Germinal center (tissue), 1 donor: Measurements from ENCODE around the gene TMEM250.
A peak's percentile ranks its signal among the peaks of the same experiment; 100 is the strongest.
"Not testable (repeated sequence)": the region's sequence is repeated elsewhere in the genome, so short reads cannot be mapped to it uniquely, and the experiment has no call there.

Experiments
- DNase-seq: peaks from one replicate; pipeline ENCODE4 v3.0.0; 2012; ENCODE audit warnings: mixed read lengths, low spot score

Gene TMEM250

DNA sequence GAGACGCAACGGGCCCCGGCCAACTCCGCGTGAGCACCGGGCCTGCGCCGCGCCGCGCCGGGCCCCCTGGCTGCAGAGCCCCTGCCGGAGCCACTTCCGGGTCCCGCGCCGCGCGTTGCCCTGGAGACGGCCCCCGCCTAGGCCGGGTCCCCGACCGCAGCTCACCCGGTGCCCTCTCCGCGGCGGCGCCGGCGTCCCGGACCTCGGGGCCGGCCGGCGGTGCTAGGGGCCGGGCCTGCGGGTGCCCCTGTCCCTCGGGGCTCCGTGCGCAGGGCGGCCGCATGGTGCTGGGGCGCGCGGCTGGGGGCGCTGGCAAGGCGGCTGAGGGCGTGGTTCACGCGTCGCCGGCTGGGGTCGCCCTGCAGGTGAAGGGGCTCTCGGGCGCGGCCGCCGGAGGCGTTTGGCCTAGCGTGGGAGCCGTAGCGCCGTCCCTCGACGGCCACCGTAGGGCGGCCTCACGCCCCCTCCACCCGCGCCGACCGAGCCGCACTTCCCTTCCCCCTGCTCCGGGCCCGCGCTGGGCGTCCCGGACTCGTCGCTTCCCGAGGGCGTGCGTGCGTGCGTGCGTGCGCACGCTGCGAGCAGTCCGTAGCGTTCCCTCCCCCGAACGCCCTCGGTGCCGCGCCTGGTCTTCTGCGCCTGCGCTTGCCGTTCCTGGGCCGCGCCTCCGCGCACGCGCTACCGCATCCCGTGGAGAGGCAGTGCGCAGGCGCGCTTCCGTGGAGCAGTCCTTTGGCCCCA lies at the start of gene TMEM250:
TMEM250 (minus strand) TSS at position 556 of the 741 bp plus-strand sequence. CDS start 1,975 bp downstream, outside the sequence.
- DNase-seq: peak; percentile 96

DNA sequence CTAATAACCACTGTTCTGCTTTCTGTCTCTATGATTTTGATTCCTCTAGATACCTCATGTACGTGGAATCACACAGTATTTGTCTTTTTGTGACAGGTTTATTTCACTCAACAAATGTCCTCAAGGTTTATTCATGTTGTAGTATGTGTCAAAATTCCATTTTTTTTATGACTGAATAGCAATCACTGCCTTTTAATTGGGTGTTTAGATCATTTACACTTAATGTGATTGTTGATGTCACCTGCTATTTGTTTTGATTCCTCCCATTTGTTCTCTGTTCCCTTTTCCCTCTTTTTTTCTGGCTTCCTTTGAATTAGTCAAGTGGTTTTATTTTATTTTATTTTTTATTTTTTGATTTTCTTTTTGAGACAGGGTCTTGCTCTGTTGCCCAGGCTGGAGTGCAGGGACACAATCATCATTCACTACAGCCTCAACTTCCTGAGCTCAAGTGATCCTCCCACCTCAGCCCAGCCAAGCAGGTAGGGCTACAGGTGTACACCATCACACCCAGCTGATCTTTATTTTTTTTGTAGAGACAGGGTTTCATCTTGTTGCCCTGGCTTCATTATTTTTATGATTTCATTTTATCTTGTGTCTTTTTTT lies 44.7 kb upstream of the TMEM250 start:
- no peak for DNase-seq

DNA sequence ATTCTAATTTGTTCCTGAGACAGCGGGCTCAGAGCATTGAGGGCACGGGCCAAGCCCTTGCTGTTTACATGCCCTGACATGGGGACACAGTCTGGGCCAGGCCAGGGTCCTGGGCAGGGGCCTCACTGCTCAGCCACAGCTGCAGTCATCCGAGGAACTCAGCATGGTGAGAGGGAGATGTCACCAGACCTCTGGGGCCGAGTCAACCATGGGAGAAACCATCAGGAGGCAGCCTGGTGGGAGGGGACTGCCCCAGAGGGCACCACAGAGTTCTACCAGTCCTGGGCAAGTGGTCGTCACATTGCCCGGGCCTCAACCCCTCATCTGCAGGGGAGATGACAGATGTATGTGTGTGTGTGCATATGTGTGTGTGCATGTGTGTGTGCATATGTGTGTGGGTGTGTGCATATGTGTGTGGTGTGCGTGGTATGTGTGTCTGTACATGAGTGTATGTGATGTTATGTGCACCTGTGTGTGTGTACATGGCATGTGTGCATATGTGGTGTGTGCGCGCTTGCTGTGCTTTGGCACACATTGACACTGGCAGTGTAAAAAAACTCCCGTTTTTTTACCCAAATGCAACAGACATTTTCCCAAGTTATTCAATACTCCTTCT lies 42.4 kb upstream of the TMEM250 start:
- DNase-seq: no peak

- DNase-seq: no peak
Measured at GRCh38 chr9:136160381-136160841, 41.7 kb upstream of the TMEM250 start.

- DNase-seq: no peak
Measured at GRCh38 chr9:136159851-136160250, 41.2 kb upstream of the TMEM250 start.

DNA sequence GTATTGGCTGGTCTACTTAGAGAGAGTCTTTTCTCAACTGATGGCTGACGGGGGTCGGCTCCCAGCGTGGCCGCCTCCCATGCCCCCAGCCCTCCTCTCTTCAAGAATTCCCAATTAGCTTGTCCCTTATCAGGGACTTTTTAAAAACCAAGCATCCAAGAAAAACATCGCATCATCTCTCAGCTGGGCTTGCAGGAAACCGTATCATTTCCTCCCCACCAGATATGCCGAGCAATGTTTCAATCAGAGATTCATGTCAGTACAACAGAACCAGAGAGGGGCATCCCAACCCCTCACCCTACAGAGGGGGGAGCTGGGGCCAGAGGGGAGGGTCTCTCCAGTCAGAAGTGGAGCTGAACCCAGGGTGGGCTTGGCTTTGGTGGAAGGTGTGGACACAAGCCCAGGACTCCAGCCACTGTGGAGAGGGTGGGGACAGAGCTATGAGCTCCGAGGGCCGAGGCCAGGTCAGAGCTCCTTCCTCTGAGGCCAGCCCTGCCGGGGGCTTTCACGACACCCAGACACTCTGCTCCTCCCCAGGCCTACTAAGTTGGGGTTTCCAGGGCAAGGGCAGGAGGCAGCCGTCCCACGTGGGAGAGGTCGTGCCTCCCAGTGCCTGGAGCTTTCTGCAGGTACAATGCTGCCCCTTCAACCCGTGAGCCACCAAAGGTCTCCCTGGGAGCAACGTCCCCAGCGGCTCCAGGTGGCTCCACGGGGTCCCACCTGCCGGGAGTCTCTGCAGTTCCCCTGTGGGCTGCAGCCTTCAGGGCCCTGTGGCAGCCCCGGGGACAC lies 39.0 kb upstream of the TMEM250 start:
- no peak for DNase-seq

GRCh38 chr9:136156209-136157120 lies 37.8 kb upstream of the TMEM250 start:
- DNase-seq: no peak

- no peak for DNase-seq
Measured at GRCh38 chr9:136155576-136155975, 36.9 kb upstream of the TMEM250 start.

DNA sequence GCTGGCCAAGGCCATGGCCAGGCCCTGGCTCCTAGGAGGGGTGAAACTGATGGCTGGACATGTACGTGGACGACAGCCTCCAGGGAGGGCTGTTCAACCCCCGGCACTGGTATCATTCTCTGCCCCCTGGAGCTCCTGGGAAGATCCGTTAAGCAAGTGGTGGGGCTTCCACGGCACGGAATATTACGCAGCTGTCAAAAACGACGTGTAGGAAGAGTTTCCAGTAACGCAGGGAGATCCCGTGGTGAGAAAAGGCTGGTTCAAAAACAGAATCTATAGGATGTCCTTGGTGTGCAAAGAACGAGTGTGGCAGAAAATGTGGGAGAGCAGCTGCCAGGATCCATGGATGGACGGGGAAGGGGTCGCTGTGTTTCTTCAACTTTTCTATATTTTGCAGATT lies 36.3 kb upstream of the TMEM250 start:
- DNase-seq: no peak

DNA sequence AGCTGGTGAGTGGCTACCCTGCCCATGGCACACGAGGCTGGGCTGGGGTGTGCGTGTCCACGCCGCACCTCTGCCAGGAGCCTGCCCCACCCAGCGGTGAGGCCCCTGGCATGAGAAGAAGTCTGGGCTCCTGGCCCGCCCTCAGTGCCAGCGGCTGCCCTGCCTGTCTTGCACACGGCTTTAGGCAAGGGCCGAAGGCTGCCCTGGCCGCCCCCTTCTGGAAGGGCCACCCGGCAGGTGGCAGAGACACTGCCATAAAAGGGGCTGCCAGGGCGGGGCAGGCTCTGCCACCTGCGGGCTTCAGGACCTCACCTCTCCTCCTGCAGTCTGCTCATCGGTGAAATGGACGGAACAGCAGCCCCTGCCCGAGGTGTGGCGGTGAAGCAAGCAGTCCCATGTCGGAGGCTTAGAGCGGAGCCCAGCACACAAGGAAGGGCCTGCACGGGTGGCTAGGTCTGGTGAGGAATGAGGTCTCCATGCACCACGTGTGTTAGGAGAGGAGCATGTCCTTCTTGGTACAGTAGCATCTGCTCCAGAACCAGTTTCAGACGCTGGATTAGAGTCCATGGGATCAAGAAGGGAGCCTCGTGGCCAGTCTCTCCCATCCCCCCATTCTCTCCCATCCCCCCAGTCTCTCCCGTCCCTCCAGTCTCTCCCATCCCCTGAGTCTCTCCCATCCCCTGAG lies 34.8 kb upstream of the TMEM250 start:
- no peak for DNase-seq

DNA sequence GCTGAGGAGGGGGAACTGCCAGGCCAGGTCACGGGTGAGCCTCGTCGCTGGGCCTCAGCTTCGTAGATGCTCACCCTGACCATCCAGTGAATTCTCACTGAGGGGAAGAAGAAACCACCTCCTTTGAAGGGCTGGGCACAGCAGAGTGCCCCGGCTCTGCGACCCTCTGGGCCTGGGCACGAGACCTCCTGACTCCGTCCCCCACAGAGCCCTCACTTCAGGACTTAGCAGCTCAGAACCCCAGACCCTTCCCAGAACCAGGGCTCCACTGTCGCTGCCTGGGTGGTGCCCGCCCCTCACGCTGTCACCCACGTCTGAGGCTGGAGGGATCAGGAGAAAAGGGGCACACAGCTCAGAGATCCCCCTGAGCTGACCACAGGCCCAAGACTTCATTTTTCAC lies 34.3 kb upstream of the TMEM250 start:
- no peak for DNase-seq

DNA sequence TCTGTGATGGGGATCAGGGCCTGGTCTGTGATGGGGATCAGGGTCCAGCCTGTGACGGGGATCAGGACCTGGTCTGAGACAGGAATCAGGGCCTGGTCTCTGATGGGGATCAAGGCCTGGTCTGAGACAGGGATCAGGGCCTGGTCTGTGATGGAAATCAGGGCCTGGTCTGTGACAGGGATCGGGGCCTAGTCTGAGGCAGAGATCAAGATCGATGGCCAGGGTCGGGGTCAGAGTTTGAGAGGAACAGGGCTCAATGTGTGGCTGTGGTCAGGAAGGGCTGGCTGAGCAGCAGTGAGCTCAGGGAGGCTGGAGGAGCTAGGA lies 33.8 kb upstream of the TMEM250 start:
- DNase-seq: no peak

- DNase-seq: no peak
Measured at GRCh38 chr9:136151848-136152542, 33.3 kb upstream of the TMEM250 start.

- no peak for DNase-seq
Measured at GRCh38 chr9:136151214-136151804, 32.6 kb upstream of the TMEM250 start.

DNA sequence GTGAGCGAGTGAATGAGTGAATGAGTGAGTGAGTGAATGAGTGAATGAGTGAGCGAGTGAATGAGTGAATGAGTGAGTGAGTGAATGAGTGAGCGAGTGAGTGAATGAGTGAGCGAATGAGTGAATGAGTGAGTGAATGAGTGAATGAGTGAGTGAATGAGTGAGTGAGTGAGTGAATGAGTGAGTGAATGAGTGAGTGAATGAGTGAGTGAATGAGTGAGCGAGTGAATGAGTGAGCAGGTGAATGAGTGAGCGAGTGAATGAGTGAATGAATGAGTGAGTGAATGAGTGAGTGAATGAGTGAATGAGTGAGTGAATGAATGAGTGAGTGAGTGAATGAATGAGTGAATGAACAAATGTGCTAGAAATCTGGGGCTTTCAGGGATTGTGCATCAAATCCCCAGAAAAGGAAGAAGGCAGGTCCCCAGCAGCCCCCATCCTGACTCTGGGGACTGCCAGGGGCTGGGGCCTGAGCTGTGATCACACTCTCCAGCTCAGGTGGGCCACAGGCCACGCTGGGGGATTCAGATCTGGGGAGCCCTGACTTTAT lies 32.1 kb upstream of the TMEM250 start:
- DNase-seq: not testable (repeated sequence)

DNA sequence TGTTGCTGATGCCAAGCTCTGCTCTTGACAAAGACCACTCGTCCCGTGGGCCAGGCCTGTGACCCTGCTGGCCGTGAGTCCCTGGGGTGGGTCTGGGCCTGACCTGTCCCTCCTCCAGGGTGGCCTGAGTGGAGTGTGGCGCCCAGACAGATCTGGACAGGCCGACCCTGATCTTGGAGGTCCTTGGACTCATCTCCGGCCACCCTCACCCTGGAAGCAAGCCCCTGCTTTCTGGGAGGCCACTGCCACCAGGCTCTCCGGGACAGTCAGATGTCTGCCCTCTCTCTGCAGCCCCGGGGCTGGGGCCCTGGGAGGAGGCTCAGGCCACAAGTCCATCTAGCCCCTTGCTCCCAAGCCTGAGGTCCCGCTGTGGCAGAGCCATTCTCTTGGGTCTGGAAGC lies 31.2 kb upstream of the TMEM250 start:
- no peak for DNase-seq

DNA sequence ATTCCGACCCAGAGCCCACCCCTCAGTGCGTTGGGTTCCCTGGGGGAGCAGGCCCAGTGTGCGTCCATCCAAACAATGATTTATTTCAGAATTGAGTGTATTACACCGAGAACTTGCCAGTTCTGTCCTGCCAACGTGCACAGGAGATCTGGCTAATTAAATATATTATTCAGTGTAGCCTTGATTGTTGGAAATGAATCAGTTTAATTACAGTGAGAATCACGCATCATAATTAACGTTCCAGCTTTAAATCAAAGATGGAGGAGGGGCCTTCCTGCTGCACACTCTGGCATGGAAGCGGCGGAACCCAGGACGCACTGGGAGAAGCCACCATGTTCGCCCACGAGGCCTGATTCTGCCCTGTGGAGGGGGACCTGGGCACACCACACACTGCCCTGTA lies 30.7 kb upstream of the TMEM250 start:
- DNase-seq: no peak

DNA sequence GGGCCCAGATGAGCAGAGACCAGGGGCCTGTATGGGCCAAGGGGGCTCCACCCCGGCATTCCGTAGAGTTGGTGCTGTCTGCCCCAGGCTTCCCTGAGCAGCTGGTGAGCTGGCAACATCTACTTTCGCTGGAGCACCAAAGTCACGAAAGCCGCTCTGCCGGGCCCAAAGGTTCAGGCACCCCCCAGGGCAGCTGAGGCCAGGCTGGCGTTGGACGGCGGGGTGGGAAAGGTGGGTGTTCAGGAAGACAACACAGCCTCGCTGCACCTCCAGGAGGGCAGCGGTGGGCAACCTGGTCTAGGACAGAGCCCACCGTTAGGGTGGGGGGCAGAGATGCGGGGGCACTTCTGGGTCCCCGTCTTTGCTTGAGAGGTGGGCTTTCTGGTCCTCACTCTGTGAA lies 30.1 kb upstream of the TMEM250 start:
- DNase-seq: no peak

- DNase-seq: no peak
Measured at GRCh38 chr9:136147890-136148714, 29.4 kb upstream of the TMEM250 start.
